ENCODE measurements around the gene ZNF263. TPM values are rescaled to one million over a fixed set of nuclear protein-coding genes. Genes with fewer than 3 reads are reported as not detected.

Gene ZNF263
- total and polyA plus RNA-seq, 2 of the 13 experiments (the other 11 are each of a cell fraction or from before 2014, with no cell fraction given) = 10.2 to 41.2 TPM

DNA sequence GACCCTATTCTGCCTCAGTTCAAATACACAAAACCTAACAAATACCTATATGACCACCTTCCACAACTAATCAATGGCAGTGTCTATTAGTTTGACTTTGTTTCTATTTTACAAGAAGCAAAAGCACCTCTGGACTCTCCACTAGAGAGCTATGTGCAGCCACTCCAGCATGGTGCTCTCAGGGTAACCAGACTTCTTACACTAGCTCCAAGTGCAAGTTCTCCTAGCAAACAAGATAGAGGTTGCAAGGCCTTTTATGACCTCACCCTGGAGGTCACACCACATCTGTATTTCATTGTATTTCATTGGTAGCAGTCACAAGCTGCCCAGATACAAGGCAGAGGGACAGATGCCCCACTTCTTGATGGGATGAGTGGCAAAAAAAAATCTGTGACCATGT lies 8.3 kb upstream of the ZNF263 start:
- Histone ChIP-seq H3K9me3 (ENCODE audit: low read length) (no peaks in the 10 kb centered on the region), H2AFZ (ENCODE audit: low read length) (peak overlapping the region; percentile 35), H3K9ac (ENCODE audit: insufficient read depth, low read depth, low read length) (peak overlapping the region; percentile 42), H3K36me3 (replicated peaks in 1 of 2; ENCODE audit: control insufficient read depth in 1 of 2, insufficient read depth in 2 of 2, low read length in 2 of 2) (no peaks in the 10 kb centered on the region), H3K79me2 (ENCODE audit: insufficient read depth, low read length) (no peaks in the 10 kb centered on the region), H4K20me1 (ENCODE audit: insufficient read depth, low read length) (no peaks in the 10 kb centered on the region), H3K4me2 (ENCODE audit: low read depth, low read length) (peak overlapping the region; percentile 89), H3K27ac (ENCODE audit: extremely low read length, insufficient read depth, low read length) (peak overlapping the region; percentile 89), H3K27me3 (ENCODE audit: control insufficient read depth in 1 of 2, insufficient read depth in 2 of 2, low read length in 2 of 2) (no peaks in the 10 kb centered on the region; a peak in 1 of 5 replicates), H3K4me3 (replicated peaks in 1 of 3; ENCODE audit: insufficient read depth in 1 of 3, low read depth in 2 of 3, low read length in 3 of 3) (peak overlapping the region in 2 of 3 experiments; percentile 17 to 60; a peak in 2 of 6 replicates), H3K4me1 (ENCODE audit: insufficient read depth, low read length) (peaks cover 52% of the 10 kb centered on the region)
- ATAC-seq = peak; percentile 50
- in situ Hi-C loops (cut with HindIII; ENCODE audit: extremely low pct_ligation_motif_present, low pct_unique_long_range_greater_than_20kb) (no loop called here), intact Hi-C loops (cut with micrococcal nuclease; ENCODE audit: unreplicated experiment) (no loop called here)
- ChIA-PET POLR2A (interaction anchor here (0.9 to 4.4 kb wide), 5 partner anchors 8 to 90 kb away, joined by 3 to 44 read pairs (median 6); partner anchors contain the start of gene ZNF263), CTCF (ENCODE audit: low intra/inter-chr PET ratio, low total read pairs) (no interaction called here)
- TSS peak; percentile 75 for BruUV-seq (replicated peaks)
- FAIRE-seq = no peak
- DNase-seq (ENCODE audit: low spot score) = no peak
- TF ChIP-seq ZNF510 (CRISPR knock-in tag; IDR thresholded peaks at IDR 0.05; ENCODE audit: low read depth) (no peak), POLR2G (IDR thresholded peaks at IDR 0.05; ENCODE audit: low read depth, low read length) (0 out of 2 replicates have a peak, but pooled peaks have one; percentile 4), NR2F6 (IDR thresholded peaks at IDR 0.05) (peak; percentile 11; the same call in 1 of the 2 replicates), NR2F6 (CRISPR knock-in tag; IDR thresholded peaks at IDR 0.05) (no peak), RARA (CRISPR knock-in tag; IDR thresholded peaks at IDR 0.05) (0 out of 2 replicates have a peak, but pooled peaks have one; percentile 12), SMAD9 (CRISPR knock-in tag; IDR thresholded peaks at IDR 0.05) (no peak)
- TF ChIP-seq, protein P1, sequence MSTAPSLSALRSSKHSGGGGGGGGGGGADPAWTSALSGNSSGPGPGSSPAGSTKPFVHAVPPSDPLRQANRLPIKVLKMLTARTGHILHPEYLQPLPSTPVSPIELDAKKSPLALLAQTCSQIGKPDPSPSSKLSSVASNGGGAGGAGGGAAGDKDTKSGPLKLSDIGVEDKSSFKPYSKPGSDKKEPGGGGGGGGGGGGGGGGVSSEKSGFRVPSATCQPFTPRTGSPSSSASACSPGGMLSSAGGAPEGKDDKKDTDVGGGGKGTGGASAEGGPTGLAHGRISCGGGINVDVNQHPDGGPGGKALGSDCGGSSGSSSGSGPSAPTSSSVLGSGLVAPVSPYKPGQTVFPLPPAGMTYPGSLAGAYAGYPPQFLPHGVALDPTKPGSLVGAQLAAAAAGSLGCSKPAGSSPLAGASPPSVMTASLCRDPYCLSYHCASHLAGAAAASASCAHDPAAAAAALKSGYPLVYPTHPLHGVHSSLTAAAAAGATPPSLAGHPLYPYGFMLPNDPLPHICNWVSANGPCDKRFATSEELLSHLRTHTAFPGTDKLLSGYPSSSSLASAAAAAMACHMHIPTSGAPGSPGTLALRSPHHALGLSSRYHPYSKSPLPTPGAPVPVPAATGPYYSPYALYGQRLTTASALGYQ (CRISPR knock-in tag; IDR thresholded peaks at IDR 0.05) = no peak
- TF ChIP-seq, protein P2, sequence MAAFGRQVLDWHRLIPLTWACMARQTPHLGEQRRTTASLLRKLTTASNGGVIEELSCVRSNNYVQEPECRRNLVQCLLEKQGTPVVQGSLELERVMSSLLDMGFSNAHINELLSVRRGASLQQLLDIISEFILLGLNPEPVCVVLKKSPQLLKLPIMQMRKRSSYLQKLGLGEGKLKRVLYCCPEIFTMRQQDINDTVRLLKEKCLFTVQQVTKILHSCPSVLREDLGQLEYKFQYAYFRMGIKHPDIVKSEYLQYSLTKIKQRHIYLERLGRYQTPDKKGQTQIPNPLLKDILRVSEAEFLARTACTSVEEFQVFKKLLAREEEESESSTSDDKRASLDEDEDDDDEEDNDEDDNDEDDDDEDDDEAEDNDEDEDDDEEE (CRISPR knock-in tag; IDR thresholded peaks at IDR 0.05) = no peak
- TF ChIP-seq, protein P3, sequence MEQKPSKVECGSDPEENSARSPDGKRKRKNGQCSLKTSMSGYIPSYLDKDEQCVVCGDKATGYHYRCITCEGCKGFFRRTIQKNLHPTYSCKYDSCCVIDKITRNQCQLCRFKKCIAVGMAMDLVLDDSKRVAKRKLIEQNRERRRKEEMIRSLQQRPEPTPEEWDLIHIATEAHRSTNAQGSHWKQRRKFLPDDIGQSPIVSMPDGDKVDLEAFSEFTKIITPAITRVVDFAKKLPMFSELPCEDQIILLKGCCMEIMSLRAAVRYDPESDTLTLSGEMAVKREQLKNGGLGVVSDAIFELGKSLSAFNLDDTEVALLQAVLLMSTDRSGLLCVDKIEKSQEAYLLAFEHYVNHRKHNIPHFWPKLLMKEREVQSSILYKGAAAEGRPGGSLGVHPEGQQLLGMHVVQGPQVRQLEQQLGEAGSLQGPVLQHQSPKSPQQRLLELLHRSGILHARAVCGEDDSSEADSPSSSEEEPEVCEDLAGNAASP (CRISPR knock-in tag; IDR thresholded peaks at IDR 0.05; ENCODE audit: borderline replicate concordance) = peak; percentile 36; the same call in 1 of the 2 replicates
- TF ChIP-seq, protein P4, sequence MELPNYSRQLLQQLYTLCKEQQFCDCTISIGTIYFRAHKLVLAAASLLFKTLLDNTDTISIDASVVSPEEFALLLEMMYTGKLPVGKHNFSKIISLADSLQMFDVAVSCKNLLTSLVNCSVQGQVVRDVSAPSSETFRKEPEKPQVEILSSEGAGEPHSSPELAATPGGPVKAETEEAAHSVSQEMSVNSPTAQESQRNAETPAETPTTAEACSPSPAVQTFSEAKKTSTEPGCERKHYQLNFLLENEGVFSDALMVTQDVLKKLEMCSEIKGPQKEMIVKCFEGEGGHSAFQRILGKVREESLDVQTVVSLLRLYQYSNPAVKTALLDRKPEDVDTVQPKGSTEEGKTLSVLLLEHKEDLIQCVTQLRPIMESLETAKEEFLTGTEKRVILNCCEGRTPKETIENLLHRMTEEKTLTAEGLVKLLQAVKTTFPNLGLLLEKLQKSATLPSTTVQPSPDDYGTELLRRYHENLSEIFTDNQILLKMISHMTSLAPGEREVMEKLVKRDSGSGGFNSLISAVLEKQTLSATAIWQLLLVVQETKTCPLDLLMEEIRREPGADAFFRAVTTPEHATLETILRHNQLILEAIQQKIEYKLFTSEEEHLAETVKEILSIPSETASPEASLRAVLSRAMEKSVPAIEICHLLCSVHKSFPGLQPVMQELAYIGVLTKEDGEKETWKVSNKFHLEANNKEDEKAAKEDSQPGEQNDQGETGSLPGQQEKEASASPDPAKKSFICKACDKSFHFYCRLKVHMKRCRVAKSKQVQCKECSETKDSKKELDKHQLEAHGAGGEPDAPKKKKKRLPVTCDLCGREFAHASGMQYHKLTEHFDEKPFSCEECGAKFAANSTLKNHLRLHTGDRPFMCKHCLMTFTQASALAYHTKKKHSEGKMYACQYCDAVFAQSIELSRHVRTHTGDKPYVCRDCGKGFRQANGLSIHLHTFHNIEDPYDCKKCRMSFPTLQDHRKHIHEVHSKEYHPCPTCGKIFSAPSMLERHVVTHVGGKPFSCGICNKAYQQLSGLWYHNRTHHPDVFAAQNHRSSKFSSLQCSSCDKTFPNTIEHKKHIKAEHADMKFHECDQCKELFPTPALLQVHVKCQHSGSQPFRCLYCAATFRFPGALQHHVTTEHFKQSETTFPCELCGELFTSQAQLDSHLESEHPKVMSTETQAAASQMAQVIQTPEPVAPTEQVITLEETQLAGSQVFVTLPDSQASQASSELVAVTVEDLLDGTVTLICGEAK (IDR thresholded peaks at IDR 0.05) = no peak
- TF ChIP-seq, protein P4 (CRISPR knock-in tag; IDR thresholded peaks at IDR 0.05) = no peak

Measured in HepG2 (cell line).